ENCODE data around the gene LRRC61. TPM values are rescaled to one million over a fixed set of nuclear protein-coding genes. Genes with fewer than 3 reads are reported as not detected.
A peak's percentile ranks its signal among the peaks of the same experiment; 100 is the strongest.

Gene LRRC61
- total and polyA plus RNA-seq, 2 of the 13 experiments (the other 11 are each of a cell fraction or from before 2014, with no cell fraction given) = 33.0 to 34.8 TPM

DNA sequence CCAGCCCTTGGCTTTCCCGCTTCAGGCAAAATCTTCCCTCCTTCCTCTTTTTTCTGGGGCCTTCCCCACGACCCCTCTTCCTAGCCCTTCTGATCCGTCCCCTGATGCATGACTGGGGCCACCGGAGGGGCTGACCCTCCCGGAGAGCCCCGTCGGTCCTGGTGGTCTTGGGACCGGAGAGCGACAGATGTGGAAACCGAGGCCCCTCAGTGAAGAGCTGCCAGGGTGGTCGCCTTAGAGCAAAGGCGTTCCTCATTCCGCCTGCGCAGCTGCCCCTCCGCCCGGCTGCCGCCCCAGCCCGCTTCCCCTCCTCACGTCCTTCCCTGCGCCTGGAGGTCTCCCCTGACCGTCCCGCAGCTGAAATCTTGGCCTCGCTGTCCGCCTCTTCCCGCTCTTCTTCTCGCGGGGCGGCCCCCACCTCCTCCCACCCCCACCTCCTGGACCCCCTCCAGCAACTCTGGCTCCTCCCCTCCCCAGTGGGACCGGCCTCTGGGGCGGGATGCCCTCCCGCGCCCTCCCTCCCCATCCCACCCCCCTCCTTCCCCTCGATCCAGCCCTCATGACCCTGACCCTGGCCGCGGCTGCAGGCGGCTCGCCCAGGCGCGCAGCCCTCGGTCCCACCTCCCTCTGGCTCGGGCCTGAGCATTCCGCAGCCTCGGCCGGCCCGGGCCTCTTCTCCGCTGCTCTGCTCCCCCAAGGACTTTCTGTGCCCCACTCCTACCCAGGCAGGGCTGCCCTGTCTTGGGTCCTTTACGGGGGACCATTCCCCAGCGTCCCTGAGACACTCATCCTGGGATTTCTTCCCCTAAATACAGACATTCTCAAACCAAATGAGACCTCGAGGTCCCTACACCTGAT, 18.3 kb downstream of the LRRC61 start, which contains the start of gene RARRES2 (continued):
- TF ChIP-seq, protein P1, sequence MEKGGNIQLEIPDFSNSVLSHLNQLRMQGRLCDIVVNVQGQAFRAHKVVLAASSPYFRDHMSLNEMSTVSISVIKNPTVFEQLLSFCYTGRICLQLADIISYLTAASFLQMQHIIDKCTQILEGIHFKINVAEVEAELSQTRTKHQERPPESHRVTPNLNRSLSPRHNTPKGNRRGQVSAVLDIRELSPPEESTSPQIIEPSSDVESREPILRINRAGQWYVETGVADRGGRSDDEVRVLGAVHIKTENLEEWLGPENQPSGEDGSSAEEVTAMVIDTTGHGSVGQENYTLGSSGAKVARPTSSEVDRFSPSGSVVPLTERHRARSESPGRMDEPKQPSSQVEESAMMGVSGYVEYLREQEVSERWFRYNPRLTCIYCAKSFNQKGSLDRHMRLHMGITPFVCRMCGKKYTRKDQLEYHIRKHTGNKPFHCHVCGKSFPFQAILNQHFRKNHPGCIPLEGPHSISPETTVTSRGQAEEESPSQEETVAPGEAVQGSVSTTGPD (CRISPR knock-in tag; IDR thresholded peaks at IDR 0.05) = no peak
- TF ChIP-seq SP5 (CRISPR knock-in tag; IDR thresholded peaks at IDR 0.05; ENCODE audit: borderline replicate concordance, low read depth) (0 out of 2 replicates have a peak, but pooled peaks have one; percentile 51), ZNF567 (CRISPR knock-in tag; IDR thresholded peaks at IDR 0.05; ENCODE audit: borderline replicate concordance) (no peak), ATF7 (IDR thresholded peaks at IDR 0.05) (no peak), ATF7 (CRISPR knock-in tag; IDR thresholded peaks at IDR 0.05) (no peak), MTF1 (CRISPR knock-in tag; IDR thresholded peaks at IDR 0.05) (no peak), RCOR2 (CRISPR knock-in tag; IDR thresholded peaks at IDR 0.05) (no peak), MYC (CRISPR knock-in tag; IDR thresholded peaks at IDR 0.05; ENCODE audit: borderline replicate concordance) (peak; percentile 1; the same call in 1 of the 2 replicates), TRIM24 (CRISPR knock-in tag; IDR thresholded peaks at IDR 0.05) (no peak), NFIB (CRISPR knock-in tag; IDR thresholded peaks at IDR 0.05; ENCODE audit: borderline replicate concordance) (no peak), TAF15 (IDR thresholded peaks at IDR 0.05; ENCODE audit: low read depth, low read length, poor library complexity, severe bottlenecking) (no peak), PRMT3 (CRISPR knock-in tag; IDR thresholded peaks at IDR 0.05; ENCODE audit: borderline replicate concordance, low read depth) (no peak), TOE1 (CRISPR knock-in tag; IDR thresholded peaks at IDR 0.05) (no peak), ZNF354B (CRISPR knock-in tag; IDR thresholded peaks at IDR 0.05) (no peak), ZNF136 (CRISPR knock-in tag; IDR thresholded peaks at IDR 0.05; ENCODE audit: low read depth) (no peak), RARG (CRISPR knock-in tag; IDR thresholded peaks at IDR 0.05; ENCODE audit: low read depth) (no peak), KIAA2018 (CRISPR knock-in tag; IDR thresholded peaks at IDR 0.05; ENCODE audit: borderline replicate concordance) (no peak), TEAD2 (CRISPR knock-in tag; IDR thresholded peaks at IDR 0.05) (no peak), GABPB1 (CRISPR knock-in tag; IDR thresholded peaks at IDR 0.05) (peak; percentile 53; the same call in 1 of the 2 replicates), HES4 (CRISPR knock-in tag; IDR thresholded peaks at IDR 0.05; ENCODE audit: borderline replicate concordance) (no peak)

Data from HepG2 (cell line).